Embryonic facial prominence (tissue), 1 donor: ENCODE data around the gene ASIC2.

Source experiments
- DNase-seq: peaks from one replicate; pipeline ENCODE4 v3.0.0-alpha.2; 2016; ENCODE audit errors: extremely low spot score

ASIC2 gene

GRCh38 chr17:33163533-33164168, 129.4 kb downstream of the ASIC2 start:
- DNase-seq = no peak

- no peak for DNase-seq
Observed at GRCh38 chr17:33154869-33155455, 138.1 kb downstream of the ASIC2 start.

GRCh38 chr17:33152783-33153182, 140.3 kb downstream of the ASIC2 start:
- no peak for DNase-seq

GRCh38 chr17:33151565-33151964, 141.5 kb downstream of the ASIC2 start:
- DNase-seq = no peak

GRCh38 chr17:33145941-33146340, 147.2 kb downstream of the ASIC2 start:
- DNase-seq = no peak

- DNase-seq = no peak
Observed at GRCh38 chr17:33144837-33145236, 148.3 kb downstream of the ASIC2 start.

GRCh38 chr17:33142705-33143299, 150.3 kb downstream of the ASIC2 start:
- no peak for DNase-seq

- DNase-seq = no peak
Observed at GRCh38 chr17:33140413-33141099, 152.5 kb downstream of the ASIC2 start.

- no peak for DNase-seq
Observed at GRCh38 chr17:33138627-33139026, 154.5 kb downstream of the ASIC2 start.

GRCh38 chr17:33137426-33137825, 155.7 kb downstream of the ASIC2 start:
- DNase-seq = no peak

- no peak for DNase-seq
Observed at GRCh38 chr17:33135691-33136090, 157.4 kb downstream of the ASIC2 start.

GRCh38 chr17:33131620-33132019, 161.5 kb downstream of the ASIC2 start:
- DNase-seq = no peak

GRCh38 chr17:33127706-33128105, 165.4 kb downstream of the ASIC2 start:
- DNase-seq = no peak

- no peak for DNase-seq
Observed at GRCh38 chr17:33126086-33126485, 167.0 kb downstream of the ASIC2 start.

- DNase-seq = no peak
Observed at GRCh38 chr17:33125552-33125950, 167.5 kb downstream of the ASIC2 start.

- no peak for DNase-seq
Observed at GRCh38 chr17:33124871-33125551, 168.1 kb downstream of the ASIC2 start.

GRCh38 chr17:33124185-33124584, 168.9 kb downstream of the ASIC2 start:
- DNase-seq = no peak

GRCh38 chr17:33121756-33122155, 171.3 kb downstream of the ASIC2 start:
- no peak for DNase-seq

- no peak for DNase-seq
Observed at GRCh38 chr17:33121272-33121671, 171.8 kb downstream of the ASIC2 start.

- DNase-seq = no peak
Observed at GRCh38 chr17:33120103-33120502, 173.0 kb downstream of the ASIC2 start.

- DNase-seq = no peak
Observed at GRCh38 chr17:33118391-33119075, 174.6 kb downstream of the ASIC2 start.
